Measurements from ENCODE around the gene NXPE3.

- TF ChIP-seq CTCF (IDR thresholded peaks at IDR 0.05) = no peak
- no peak for TF ChIP-seq POLR2A (IDR thresholded peaks at IDR 0.05)
- no peak for TF ChIP-seq POLR2AphosphoS5 (IDR thresholded peaks at IDR 0.05)
Measured at GRCh38 chr3:101876142-101876541, 97.1 kb downstream of the NXPE3 start.
